BJ (cell line): ENCODE measurements around the gene COL8A1. TPM values are rescaled to one million over a fixed set of nuclear protein-coding genes. Genes with fewer than 3 reads are reported as not detected.

Source experiments
- CTCF ChIA-PET: fragments of 350-600 bp; formaldehyde crosslinking; extraction: SDS; loops from one replicate; lab custom pipeline; 2021; ENCODE audit warnings: antibody characterized with exemption, inconsistent platforms; lab: Yijun Ruan, JAX
- POLR2A ChIA-PET: fragments of 300-600 bp; sonication (Branson Sonifier 250); formaldehyde crosslinking; extraction: SDS; loops from one replicate; lab custom pipeline; 2021; ENCODE audit warnings: antibody characterized with exemption; lab: Charles Lee
- DNase-seq: peaks from one replicate; pipeline ENCODE4 v3.0.0-alpha.2; 2011; ENCODE audit warnings: low read depth
- H3K27me3 ChIP-seq: 2 replicates; pipeline ENCODE4 v1.6.0; 2011; ENCODE audit warnings: low read length; ENCODE audit not compliant: control insufficient read depth, insufficient read depth
- H3K36me3 ChIP-seq: 2 replicates; pipeline ENCODE4 v1.5.1; 2011; ENCODE audit warnings: low read length; ENCODE audit not compliant: control insufficient read depth, insufficient read depth
- H3K4me3 ChIP-seq: 2 replicates; pipeline ENCODE4 v1.5.1; 2011; ENCODE audit warnings: low read depth, mild to moderate bottlenecking, control low read depth, low read length
- polyA plus RNA-seq: library from polyadenylated mRNA; depleted of rRNA; stranded (reverse); fragments of >200 nt; gene quantifications from 2 replicates; pipeline ENCODE4 v1.2.3, GENCODE V29; 2011
- TF ChIP-seq, protein P1 (sequence below): IDR thresholded peaks from 2 replicates; pipeline ENCODE4 v1.5.1; 2011; ENCODE audit warnings: low read depth, mild to moderate bottlenecking, control low read depth, inconsistent platforms, low read length, moderate library complexity; ENCODE audit not compliant: insufficient read depth

Gene COL8A1
- polyA plus RNA-seq, 1 experiment, result 186 TPM

DNA sequence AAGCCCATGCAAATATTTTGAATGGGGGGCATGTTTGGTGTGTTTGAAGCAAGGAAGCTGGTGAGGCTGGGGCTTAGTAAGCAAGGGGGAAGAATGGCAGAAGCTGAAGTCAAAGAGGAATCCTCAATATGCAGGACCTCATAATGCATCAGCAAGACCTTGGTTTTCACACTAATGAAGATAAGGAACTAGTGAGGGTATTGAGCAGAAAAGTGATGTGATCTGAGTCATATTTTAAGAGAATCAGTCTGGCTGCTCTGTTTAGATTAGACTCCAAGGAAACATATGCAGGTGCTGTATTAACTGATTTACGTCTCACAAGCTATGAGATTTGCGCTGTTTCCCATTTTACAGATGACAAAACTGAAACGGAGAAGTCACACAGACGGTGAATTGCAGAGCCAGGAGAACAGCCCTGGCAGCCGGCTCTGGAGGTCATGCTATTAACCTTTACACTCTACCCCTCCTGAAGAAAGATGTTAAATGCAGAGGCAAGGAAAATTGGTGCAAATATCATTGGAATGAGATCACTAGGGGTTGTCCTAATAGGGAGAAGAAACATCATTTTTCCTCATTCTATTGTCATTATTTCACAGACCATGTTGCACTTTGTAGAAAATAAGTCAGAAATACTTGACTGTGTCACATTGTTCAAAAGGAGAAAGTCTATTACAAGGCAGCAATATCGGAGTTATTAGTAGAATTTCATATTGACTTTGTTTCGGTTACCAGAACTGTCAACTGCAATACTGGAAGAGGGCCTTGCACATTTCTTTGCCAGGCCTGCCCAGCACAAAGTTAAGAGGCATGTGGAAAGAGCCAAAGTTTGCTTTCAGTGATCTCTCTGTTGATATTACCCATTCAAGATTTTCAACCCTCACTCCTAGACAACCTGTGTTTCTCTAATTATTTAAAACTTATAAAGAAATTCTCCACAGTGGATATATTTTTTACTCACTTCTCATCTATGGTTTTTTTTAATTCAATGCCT lies 64.9 kb downstream of the COL8A1 start:
- CTCF ChIA-PET, result interaction anchor here (0.6 to 0.9 kb wide), 2 partner anchors 50 to 709 kb away, joined by 3 read pairs; no protein-coding TSS in a partner anchor
- Histone ChIP-seq H3K36me3 (0 out of 2 replicates have a peak, but pooled peaks cover 1% of the 10 kb centered on the region), H3K27me3 (no peaks in the 10 kb centered on the region), H3K4me3 (no peak overlapping the region)
- TF ChIP-seq, protein P1, sequence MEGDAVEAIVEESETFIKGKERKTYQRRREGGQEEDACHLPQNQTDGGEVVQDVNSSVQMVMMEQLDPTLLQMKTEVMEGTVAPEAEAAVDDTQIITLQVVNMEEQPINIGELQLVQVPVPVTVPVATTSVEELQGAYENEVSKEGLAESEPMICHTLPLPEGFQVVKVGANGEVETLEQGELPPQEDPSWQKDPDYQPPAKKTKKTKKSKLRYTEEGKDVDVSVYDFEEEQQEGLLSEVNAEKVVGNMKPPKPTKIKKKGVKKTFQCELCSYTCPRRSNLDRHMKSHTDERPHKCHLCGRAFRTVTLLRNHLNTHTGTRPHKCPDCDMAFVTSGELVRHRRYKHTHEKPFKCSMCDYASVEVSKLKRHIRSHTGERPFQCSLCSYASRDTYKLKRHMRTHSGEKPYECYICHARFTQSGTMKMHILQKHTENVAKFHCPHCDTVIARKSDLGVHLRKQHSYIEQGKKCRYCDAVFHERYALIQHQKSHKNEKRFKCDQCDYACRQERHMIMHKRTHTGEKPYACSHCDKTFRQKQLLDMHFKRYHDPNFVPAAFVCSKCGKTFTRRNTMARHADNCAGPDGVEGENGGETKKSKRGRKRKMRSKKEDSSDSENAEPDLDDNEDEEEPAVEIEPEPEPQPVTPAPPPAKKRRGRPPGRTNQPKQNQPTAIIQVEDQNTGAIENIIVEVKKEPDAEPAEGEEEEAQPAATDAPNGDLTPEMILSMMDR, result no peak
- DNase-seq, result no peak
- POLR2A ChIA-PET, result no interaction called here

DNA sequence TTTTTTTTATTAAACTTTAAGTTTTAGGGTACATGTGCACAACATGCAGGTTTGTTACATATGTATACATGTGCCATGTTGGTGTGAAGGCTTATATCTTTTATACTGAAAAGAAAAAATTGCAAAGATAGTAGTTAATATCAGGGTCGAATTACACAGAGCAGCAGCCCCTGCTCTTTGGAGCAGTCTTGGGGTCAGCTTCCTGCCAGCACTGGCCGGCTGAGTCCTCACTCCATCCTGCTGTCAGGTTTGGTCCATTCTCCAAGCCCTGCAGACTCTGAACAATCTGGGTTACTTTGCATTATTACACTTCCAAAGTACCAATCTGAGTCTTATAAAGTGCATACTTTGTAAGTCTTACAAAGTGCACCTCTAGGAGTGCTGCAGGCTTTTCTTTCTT lies 66.0 kb downstream of the COL8A1 start:
- TF ChIP-seq, protein P1, result no peak

DNA sequence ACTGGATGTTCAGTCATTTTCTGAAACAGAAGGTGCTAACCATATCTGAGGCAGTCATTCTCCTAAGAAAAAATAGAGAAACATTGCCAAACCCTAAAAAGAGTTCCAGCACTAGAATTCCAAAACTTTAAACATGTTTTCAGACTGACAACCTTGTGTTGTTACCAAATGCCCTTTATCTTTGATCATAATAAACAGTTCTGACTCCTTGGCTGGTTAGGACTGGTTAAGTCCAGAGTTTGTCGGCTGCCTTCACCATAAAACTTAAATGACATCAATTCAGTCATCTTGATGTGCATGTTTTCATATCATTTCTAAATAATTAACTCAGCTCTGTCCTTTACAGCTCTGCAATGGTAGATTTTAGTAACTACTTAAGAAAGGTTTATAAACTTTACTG lies 68.0 kb downstream of the COL8A1 start:
- no peak for DNase-seq
- TF ChIP-seq, protein P1, result no peak
- Histone ChIP-seq H3K4me3 (no peak overlapping the region), H3K36me3 (0 out of 2 replicates have a peak, but pooled peaks cover 1% of the 10 kb centered on the region), H3K27me3 (no peaks in the 10 kb centered on the region)
- ChIA-PET CTCF (interaction anchor here (0.8 kb wide), 1 partner anchor 13 kb away, joined by 3 read pairs; no protein-coding TSS in a partner anchor), POLR2A (no interaction called here)

More for the DNA sequence above, 66.0 kb downstream of the COL8A1 start:
- no peaks in the 10 kb centered on the region for H3K27me3 ChIP-seq
- CTCF ChIA-PET, result no interaction called here
- no peak overlapping the region for H3K4me3 ChIP-seq
- POLR2A ChIA-PET, result no interaction called here
- H3K36me3 ChIP-seq, result 0 out of 2 replicates have a peak, but pooled peaks cover 1% of the 10 kb centered on the region
- DNase-seq, result no peak

DNA sequence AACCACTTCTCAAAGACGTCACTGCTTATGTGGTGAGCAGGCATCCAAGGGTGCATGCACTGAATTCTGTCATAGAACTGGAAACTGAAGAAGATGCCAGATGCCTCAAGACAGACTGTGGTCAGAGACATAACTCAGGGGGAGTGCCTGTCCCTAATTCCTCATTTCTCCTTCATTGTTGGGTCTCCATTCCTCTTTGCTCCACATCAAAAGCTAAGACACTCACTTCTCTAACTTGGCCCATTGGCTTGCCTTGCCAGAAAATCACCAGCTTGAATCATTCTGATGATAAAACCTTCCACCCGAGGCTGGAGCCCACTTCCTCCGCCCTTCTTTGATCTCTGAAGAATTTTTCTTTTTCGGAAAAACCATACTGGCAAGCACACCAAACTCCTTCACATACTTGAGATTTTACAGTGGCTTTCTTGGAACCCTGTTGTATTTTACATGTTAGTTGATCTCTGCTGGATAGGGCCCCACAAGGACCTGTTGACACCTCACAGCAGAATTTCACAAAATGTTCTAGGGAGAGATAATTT lies 69.9 kb downstream of the COL8A1 start:
- TF ChIP-seq, protein P1, result no peak
- Histone ChIP-seq H3K36me3 (0 out of 2 replicates have a peak, but pooled peaks cover 1% of the 10 kb centered on the region), H3K27me3 (no peaks in the 10 kb centered on the region), H3K4me3 (no peak overlapping the region)
- CTCF ChIA-PET, result no interaction called here
- no peak for DNase-seq
- POLR2A ChIA-PET, result no interaction called here

DNA sequence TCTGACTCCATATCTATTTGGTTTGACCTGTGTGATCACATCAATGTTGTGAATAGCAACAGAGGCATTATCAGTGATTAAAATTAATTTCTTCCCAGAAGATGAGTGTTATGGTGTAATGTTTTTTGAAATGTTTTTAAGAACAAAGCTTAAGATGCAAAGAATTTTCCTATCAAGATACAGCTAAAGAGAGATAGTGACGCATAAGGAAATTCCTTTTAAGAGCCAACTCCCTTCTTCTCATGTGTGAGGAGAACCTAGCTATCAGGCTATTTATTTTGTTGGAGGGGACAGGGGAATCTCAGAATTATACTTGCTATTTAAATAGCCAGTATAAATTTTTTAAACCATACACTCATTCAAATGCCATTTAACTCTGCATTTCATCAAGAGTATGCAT lies 71.3 kb downstream of the COL8A1 start:
- POLR2A ChIA-PET, result interaction anchor here (0.6 kb wide), 1 partner anchor 692 kb away, joined by 3 read pairs; the partner anchor contains the start of gene LNP1
- H3K27me3 ChIP-seq, result no peaks in the 10 kb centered on the region
- CTCF ChIA-PET, result no interaction called here
- H3K36me3 ChIP-seq, result 0 out of 2 replicates have a peak, but pooled peaks cover 1% of the 10 kb centered on the region
- DNase-seq, result no peak
- TF ChIP-seq, protein P1, result no peak
- no peak overlapping the region for H3K4me3 ChIP-seq
